Activated naive CD8-positive, alpha-beta T cell treated with anti-CD3 and anti-CD28 coated beads, Interleukin-2, amount 10 ng/mL, durations not matched to agents 7 days and 5 days (primary cell): ENCODE results near the gene ATP2A2. TPM values are rescaled to one million over a fixed set of nuclear protein-coding genes. Genes with fewer than 3 reads are reported as not detected.

Experiments
- ATAC-seq: fragments of 150-1000 bp; cut with Tn5 transposase; one replicate; pipeline ENCODE4 v1.10.0; 2021; ENCODE audit warnings: low read depth, moderate library complexity
- POLR2A ChIA-PET: fragments of 350-600 bp; sonication (Branson Sonifier 250); formaldehyde crosslinking; loops from one replicate; lab custom pipeline; 2021; ENCODE audit warnings: antibody characterized with exemption; lab: Charles Lee
- DNase-seq: peaks from one replicate; pipeline ENCODE4 v3.0.0; 2021
- H3K27ac Mint-ChIP-seq: one replicate; pipeline ENCODE4 v1.8.0; 2022; ENCODE audit warnings: mild to moderate bottlenecking, mixed read lengths
- H3K27me3 Mint-ChIP-seq: one replicate; pipeline ENCODE4 v1.8.0; 2022; ENCODE audit warnings: mild to moderate bottlenecking, moderate library complexity, mixed read lengths
- H3K36me3 Mint-ChIP-seq: one replicate; pipeline ENCODE4 v1.8.0; 2021; ENCODE audit warnings: mild to moderate bottlenecking, mixed read lengths
- H3K4me1 Mint-ChIP-seq: one replicate; pipeline ENCODE4 v1.8.0; 2021; ENCODE audit warnings: mixed read lengths
- H3K4me3 Mint-ChIP-seq: one replicate; pipeline ENCODE4 v1.8.0; 2022; ENCODE audit warnings: mild to moderate bottlenecking, moderate library complexity, mixed read lengths
- H3K9me3 Mint-ChIP-seq: one replicate; pipeline ENCODE4 v1.8.0; 2021; ENCODE audit warnings: mixed read lengths
- total RNA-seq, 2 experiments: library from RNA; stranded (reverse); gene quantifications; one replicate each; pipeline ENCODE4 v1.2.3, GENCODE V29; 2021

The ATP2A2 gene
- total RNA-seq, 2 experiments from 2014 or later, result 96.1 to 100.0 TPM

GRCh38 chr12:110287986-110288385 lies 6.9 kb downstream of the ATP2A2 start:
- POLR2A ChIA-PET, result interaction anchor here (0.7 to 2.0 kb wide), 3 partner anchors 9 to 114 kb away, joined by 3 to 6 read pairs (median 5); no protein-coding TSS in a partner anchor
- Mint-ChIP-seq H3K9me3 (no peaks in the 10 kb centered on the region), H3K36me3 (peaks cover 49% of the 10 kb centered on the region), H3K4me3 (no peak overlapping the region), H3K27ac (no peak overlapping the region), H3K4me1 (peaks cover 44% of the 10 kb centered on the region), H3K27me3 (no peaks in the 10 kb centered on the region)
- DNase-seq (no peak), ATAC-seq (no peak)

- Mint-ChIP-seq H3K36me3 (peaks cover 43% of the 10 kb centered on the region), H3K4me1 (peaks cover 34% of the 10 kb centered on the region), H3K4me3 (peak overlapping the region; percentile 23), H3K27me3 (no peaks in the 10 kb centered on the region), H3K27ac (no peak overlapping the region), H3K9me3 (no peaks in the 10 kb centered on the region)
- POLR2A ChIA-PET, result interaction anchor here (1.0 to 2.0 kb wide), 2 partner anchors 7 to 8 kb away, joined by 3 to 5 read pairs; no protein-coding TSS in a partner anchor
- ATAC-seq (no peak), DNase-seq (no peak)
Measured at GRCh38 chr12:110289044-110289710, 8.1 kb downstream of the ATP2A2 start.

GRCh38 chr12:110289711-110290078 lies 8.6 kb downstream of the ATP2A2 start:
- ATAC-seq, result no peak
- peaks cover 30% of the 10 kb centered on the region for H3K4me1 Mint-ChIP-seq
- POLR2A ChIA-PET, result interaction anchor here (1.0 kb wide), 1 partner anchor 8 kb away, joined by 3 read pairs; no protein-coding TSS in a partner anchor
- H3K27me3 Mint-ChIP-seq, result no peaks in the 10 kb centered on the region
- H3K4me3 Mint-ChIP-seq, result no peak overlapping the region
- H3K27ac Mint-ChIP-seq, result no peak overlapping the region
- no peak for DNase-seq
- no peaks in the 10 kb centered on the region for H3K9me3 Mint-ChIP-seq
- H3K36me3 Mint-ChIP-seq, result peaks cover 42% of the 10 kb centered on the region

GRCh38 chr12:110301065-110301806 lies 20.2 kb downstream of the ATP2A2 start:
- peak overlapping the region; percentile 62 for H3K27ac Mint-ChIP-seq
- H3K27me3 Mint-ChIP-seq, result no peaks in the 10 kb centered on the region
- peaks cover 27% of the 10 kb centered on the region for H3K36me3 Mint-ChIP-seq
- POLR2A ChIA-PET, result no interaction called here
- no peak overlapping the region for H3K4me3 Mint-ChIP-seq
- DNase-seq (no peak), ATAC-seq (no peak)
- no peaks in the 10 kb centered on the region for H3K9me3 Mint-ChIP-seq
- H3K4me1 Mint-ChIP-seq, result peaks cover 24% of the 10 kb centered on the region

GRCh38 chr12:110304061-110304551 lies 23.1 kb downstream of the ATP2A2 start:
- H3K4me3 Mint-ChIP-seq, result no peak overlapping the region
- H3K27ac Mint-ChIP-seq, result no peak overlapping the region
- POLR2A ChIA-PET, result interaction anchor here (0.6 kb wide), 1 partner anchor 302 kb away, joined by 5 read pairs; no protein-coding TSS in a partner anchor
- ATAC-seq (no peak), DNase-seq (no peak)
- H3K36me3 Mint-ChIP-seq, result peaks cover 40% of the 10 kb centered on the region
- H3K9me3 Mint-ChIP-seq, result no peaks in the 10 kb centered on the region
- no peaks in the 10 kb centered on the region for H3K27me3 Mint-ChIP-seq
- H3K4me1 Mint-ChIP-seq, result peaks cover 37% of the 10 kb centered on the region

- H3K27me3 Mint-ChIP-seq, result no peaks in the 10 kb centered on the region
- H3K4me3 Mint-ChIP-seq, result no peak overlapping the region
- ATAC-seq (no peak), DNase-seq (no peak)
- H3K9me3 Mint-ChIP-seq, result no peaks in the 10 kb centered on the region
- peaks cover 37% of the 10 kb centered on the region for H3K36me3 Mint-ChIP-seq
- H3K4me1 Mint-ChIP-seq, result peaks cover 38% of the 10 kb centered on the region
- H3K27ac Mint-ChIP-seq, result no peak overlapping the region
- POLR2A ChIA-PET, result interaction anchor here (1.3 kb wide), 1 partner anchor 27 kb away, joined by 3 read pairs; the partner anchor contains the start of gene ATP2A2
Measured at GRCh38 chr12:110307372-110307771, 26.3 kb downstream of the ATP2A2 start.

- Mint-ChIP-seq H3K4me3 (no peak overlapping the region), H3K4me1 (peaks cover 38% of the 10 kb centered on the region), H3K27me3 (no peaks in the 10 kb centered on the region), H3K36me3 (peaks cover 34% of the 10 kb centered on the region), H3K27ac (peak overlapping the region; percentile 21), H3K9me3 (no peaks in the 10 kb centered on the region)
- ATAC-seq (no peak), DNase-seq (no peak)
- POLR2A ChIA-PET, result no interaction called here
Measured at GRCh38 chr12:110310763-110311162, 29.7 kb downstream of the ATP2A2 start.

- H3K4me1 Mint-ChIP-seq, result peaks cover 41% of the 10 kb centered on the region
- H3K36me3 Mint-ChIP-seq, result peaks cover 33% of the 10 kb centered on the region
- peak overlapping the region; percentile 59 for H3K27ac Mint-ChIP-seq
- no peaks in the 10 kb centered on the region for H3K9me3 Mint-ChIP-seq
- no peak for ATAC-seq
- H3K4me3 Mint-ChIP-seq, result no peak overlapping the region
- POLR2A ChIA-PET, result interaction anchor here (1.3 kb wide), 1 partner anchor 120 kb away, joined by 4 read pairs; no protein-coding TSS in a partner anchor
- DNase-seq, result no peak
- no peaks in the 10 kb centered on the region for H3K27me3 Mint-ChIP-seq
Measured at GRCh38 chr12:110311903-110312302, 30.9 kb downstream of the ATP2A2 start.

- ATAC-seq (peak; percentile 73), DNase-seq (no peak)
- Mint-ChIP-seq H3K36me3 (peaks cover 31% of the 10 kb centered on the region), H3K9me3 (no peaks in the 10 kb centered on the region), H3K27ac (peak overlapping the region; percentile 59), H3K27me3 (no peaks in the 10 kb centered on the region), H3K4me1 (peaks cover 34% of the 10 kb centered on the region), H3K4me3 (peak overlapping the region; percentile 35)
- POLR2A ChIA-PET, result interaction anchor here (1.3 kb wide), 1 partner anchor 119 kb away, joined by 4 read pairs; no protein-coding TSS in a partner anchor
Measured at GRCh38 chr12:110312581-110313360, 31.7 kb downstream of the ATP2A2 start.

GRCh38 chr12:110314308-110314707 lies 33.3 kb downstream of the ATP2A2 start:
- H3K36me3 Mint-ChIP-seq, result peaks cover 27% of the 10 kb centered on the region
- POLR2A ChIA-PET, result no interaction called here
- ATAC-seq, result no peak

GRCh38 chr12:110316861-110317260 lies 35.8 kb downstream of the ATP2A2 start:
- Mint-ChIP-seq H3K36me3 (peaks cover 24% of the 10 kb centered on the region), H3K9me3 (no peaks in the 10 kb centered on the region), H3K27ac (peak overlapping the region; percentile 62), H3K27me3 (no peaks in the 10 kb centered on the region), H3K4me1 (peaks cover 27% of the 10 kb centered on the region), H3K4me3 (no peak overlapping the region)
- POLR2A ChIA-PET, result no interaction called here
- DNase-seq (no peak), ATAC-seq (no peak)

More at GRCh38 chr12:110314308-110314707, 33.3 kb downstream of the ATP2A2 start:
- Mint-ChIP-seq H3K4me3 (no peak overlapping the region), H3K4me1 (peaks cover 31% of the 10 kb centered on the region), H3K27ac (peak overlapping the region; percentile 21), H3K9me3 (no peaks in the 10 kb centered on the region), H3K27me3 (no peaks in the 10 kb centered on the region)
- DNase-seq, result no peak

GRCh38 chr12:110317911-110318310 lies 36.9 kb downstream of the ATP2A2 start:
- H3K4me1 Mint-ChIP-seq, result peaks cover 18% of the 10 kb centered on the region
- ATAC-seq (no peak), DNase-seq (no peak)
- H3K4me3 Mint-ChIP-seq, result no peak overlapping the region
- peaks cover 20% of the 10 kb centered on the region for H3K36me3 Mint-ChIP-seq
- POLR2A ChIA-PET, result no interaction called here
- H3K9me3 Mint-ChIP-seq, result no peaks in the 10 kb centered on the region
- no peak overlapping the region for H3K27ac Mint-ChIP-seq
- no peaks in the 10 kb centered on the region for H3K27me3 Mint-ChIP-seq

GRCh38 chr12:110320550-110320949 lies 39.5 kb downstream of the ATP2A2 start:
- H3K4me1 Mint-ChIP-seq, result peaks cover 10% of the 10 kb centered on the region
- ATAC-seq, result no peak

More at GRCh38 chr12:110320550-110320949, 39.5 kb downstream of the ATP2A2 start:
- H3K27me3 Mint-ChIP-seq, result no peaks in the 10 kb centered on the region
- peaks cover 14% of the 10 kb centered on the region for H3K36me3 Mint-ChIP-seq
- no peaks in the 10 kb centered on the region for H3K9me3 Mint-ChIP-seq
- DNase-seq, result no peak
- POLR2A ChIA-PET, result no interaction called here
- peak overlapping the region; percentile 15 for H3K27ac Mint-ChIP-seq
- H3K4me3 Mint-ChIP-seq, result no peak overlapping the region
